ENCODE data around the gene SIM1.

The SIM1 gene

GRCh38 chr6:100347901-100348550 is 116.7 kb downstream of the SIM1 start (continued):
- TF ChIP-seq, protein P1, sequence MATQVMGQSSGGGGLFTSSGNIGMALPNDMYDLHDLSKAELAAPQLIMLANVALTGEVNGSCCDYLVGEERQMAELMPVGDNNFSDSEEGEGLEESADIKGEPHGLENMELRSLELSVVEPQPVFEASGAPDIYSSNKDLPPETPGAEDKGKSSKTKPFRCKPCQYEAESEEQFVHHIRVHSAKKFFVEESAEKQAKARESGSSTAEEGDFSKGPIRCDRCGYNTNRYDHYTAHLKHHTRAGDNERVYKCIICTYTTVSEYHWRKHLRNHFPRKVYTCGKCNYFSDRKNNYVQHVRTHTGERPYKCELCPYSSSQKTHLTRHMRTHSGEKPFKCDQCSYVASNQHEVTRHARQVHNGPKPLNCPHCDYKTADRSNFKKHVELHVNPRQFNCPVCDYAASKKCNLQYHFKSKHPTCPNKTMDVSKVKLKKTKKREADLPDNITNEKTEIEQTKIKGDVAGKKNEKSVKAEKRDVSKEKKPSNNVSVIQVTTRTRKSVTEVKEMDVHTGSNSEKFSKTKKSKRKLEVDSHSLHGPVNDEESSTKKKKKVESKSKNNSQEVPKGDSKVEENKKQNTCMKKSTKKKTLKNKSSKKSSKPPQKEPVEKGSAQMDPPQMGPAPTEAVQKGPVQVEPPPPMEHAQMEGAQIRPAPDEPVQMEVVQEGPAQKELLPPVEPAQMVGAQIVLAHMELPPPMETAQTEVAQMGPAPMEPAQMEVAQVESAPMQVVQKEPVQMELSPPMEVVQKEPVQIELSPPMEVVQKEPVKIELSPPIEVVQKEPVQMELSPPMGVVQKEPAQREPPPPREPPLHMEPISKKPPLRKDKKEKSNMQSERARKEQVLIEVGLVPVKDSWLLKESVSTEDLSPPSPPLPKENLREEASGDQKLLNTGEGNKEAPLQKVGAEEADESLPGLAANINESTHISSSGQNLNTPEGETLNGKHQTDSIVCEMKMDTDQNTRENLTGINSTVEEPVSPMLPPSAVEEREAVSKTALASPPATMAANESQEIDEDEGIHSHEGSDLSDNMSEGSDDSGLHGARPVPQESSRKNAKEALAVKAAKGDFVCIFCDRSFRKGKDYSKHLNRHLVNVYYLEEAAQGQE (tag by site-specific recombination; IDR thresholded peaks at IDR 0.05) = no peak
- TF ChIP-seq ZNF473 (tag by site-specific recombination; IDR thresholded peaks at IDR 0.05) = no peak
- no peak for TF ChIP-seq HOXD13 (CRISPR knock-in tag; IDR thresholded peaks at IDR 0.05; ENCODE audit: borderline replicate concordance)
- no peak for TF ChIP-seq ZNF324 (tag by site-specific recombination; IDR thresholded peaks at IDR 0.05)
- TF ChIP-seq, protein P2, sequence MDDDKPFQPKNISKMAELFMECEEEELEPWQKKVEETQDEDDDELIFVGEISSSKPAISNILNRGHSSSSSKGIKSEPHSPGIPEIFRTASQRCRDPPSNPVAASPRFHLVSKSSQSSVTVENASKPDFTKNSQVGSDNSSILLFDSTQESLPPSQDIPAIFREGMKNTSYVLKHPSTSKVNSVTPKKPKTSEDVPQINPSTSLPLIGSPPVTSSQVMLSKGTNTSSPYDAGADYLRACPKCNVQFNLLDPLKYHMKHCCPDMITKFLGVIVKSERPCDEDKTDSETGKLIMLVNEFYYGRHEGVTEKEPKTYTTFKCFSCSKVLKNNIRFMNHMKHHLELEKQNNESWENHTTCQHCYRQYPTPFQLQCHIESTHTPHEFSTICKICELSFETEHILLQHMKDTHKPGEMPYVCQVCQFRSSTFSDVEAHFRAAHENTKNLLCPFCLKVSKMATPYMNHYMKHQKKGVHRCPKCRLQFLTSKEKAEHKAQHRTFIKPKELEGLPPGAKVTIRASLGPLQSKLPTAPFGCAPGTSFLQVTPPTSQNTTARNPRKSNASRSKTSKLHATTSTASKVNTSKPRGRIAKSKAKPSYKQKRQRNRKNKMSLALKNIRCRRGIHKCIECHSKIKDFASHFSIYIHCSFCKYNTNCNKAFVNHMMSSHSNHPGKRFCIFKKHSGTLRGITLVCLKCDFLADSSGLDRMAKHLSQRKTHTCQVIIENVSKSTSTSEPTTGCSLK (tag by site-specific recombination; IDR thresholded peaks at IDR 0.05) = no peak
- no peak for TF ChIP-seq GLIS2 (tag by site-specific recombination; IDR thresholded peaks at IDR 0.05)
- TF ChIP-seq ZNF112 (tag by site-specific recombination; IDR thresholded peaks at IDR 0.05) = no peak

GRCh38 chr6:100346828-100347227 is 117.9 kb downstream of the SIM1 start:
- TF ChIP-seq ATF2 (tag by site-specific recombination; IDR thresholded peaks at IDR 0.05; ENCODE audit: low read depth) = no peak
- TF ChIP-seq PRDM10 (tag by site-specific recombination; IDR thresholded peaks at IDR 0.05) = no peak
- TF ChIP-seq ZBTB21 (tag by site-specific recombination; IDR thresholded peaks at IDR 0.05) = no peak
- H3K4me3 ChIP-seq (ENCODE audit: low read depth, low read length) = no peak overlapping the region
- CTCF ChIA-PET = interaction anchor here (0.7 to 1.4 kb wide), 3 partner anchors 114 to 373 kb away, joined by 3 to 4 read pairs (median 4); no protein-coding TSS in a partner anchor
- H3K27ac ChIP-seq (ENCODE audit: extremely low read depth, low read depth, low read length) = no peak overlapping the region
- no peaks in the 10 kb centered on the region for H3K9me3 ChIP-seq (ENCODE audit: control insufficient read depth, insufficient read depth, low read depth, low read length)
- no peaks in the 10 kb centered on the region; the same call in 1 of the 2 replicates for H3K4me1 ChIP-seq (ENCODE audit: control insufficient read depth, insufficient read depth, low read length)
- no peaks in the 10 kb centered on the region for H3K36me3 ChIP-seq (ENCODE audit: control insufficient read depth in 2 of 2, insufficient read depth in 1 of 2, low read length in 2 of 2)
- POLR2A ChIA-PET = no interaction called here

- no peak overlapping the region for H3K4me3 ChIP-seq (ENCODE audit: low read depth, low read length)
- no peaks in the 10 kb centered on the region; the same call in 1 of the 2 replicates for H3K4me1 ChIP-seq (ENCODE audit: control insufficient read depth, insufficient read depth, low read length)
- no peaks in the 10 kb centered on the region for H3K36me3 ChIP-seq (ENCODE audit: control insufficient read depth in 2 of 2, insufficient read depth in 1 of 2, low read length in 2 of 2)
- POLR2A ChIA-PET = no interaction called here
- CTCF ChIA-PET = interaction anchor here (0.7 to 1.4 kb wide), 3 partner anchors 115 to 373 kb away, joined by 3 to 4 read pairs (median 4); no protein-coding TSS in a partner anchor
- no peak overlapping the region for H3K27ac ChIP-seq (ENCODE audit: extremely low read depth, low read depth, low read length)
- no peaks in the 10 kb centered on the region for H3K9me3 ChIP-seq (ENCODE audit: control insufficient read depth, insufficient read depth, low read depth, low read length)
- TF ChIP-seq HOXA7 (CRISPR knock-in tag; IDR thresholded peaks at IDR 0.05; ENCODE audit: borderline replicate concordance) (no peak), ZNF19 (tag by site-specific recombination; IDR thresholded peaks at IDR 0.05; ENCODE audit: low read depth) (no peak), PRDM4 (tag by site-specific recombination; IDR thresholded peaks at IDR 0.05) (no peak)
- TF ChIP-seq, protein P3, sequence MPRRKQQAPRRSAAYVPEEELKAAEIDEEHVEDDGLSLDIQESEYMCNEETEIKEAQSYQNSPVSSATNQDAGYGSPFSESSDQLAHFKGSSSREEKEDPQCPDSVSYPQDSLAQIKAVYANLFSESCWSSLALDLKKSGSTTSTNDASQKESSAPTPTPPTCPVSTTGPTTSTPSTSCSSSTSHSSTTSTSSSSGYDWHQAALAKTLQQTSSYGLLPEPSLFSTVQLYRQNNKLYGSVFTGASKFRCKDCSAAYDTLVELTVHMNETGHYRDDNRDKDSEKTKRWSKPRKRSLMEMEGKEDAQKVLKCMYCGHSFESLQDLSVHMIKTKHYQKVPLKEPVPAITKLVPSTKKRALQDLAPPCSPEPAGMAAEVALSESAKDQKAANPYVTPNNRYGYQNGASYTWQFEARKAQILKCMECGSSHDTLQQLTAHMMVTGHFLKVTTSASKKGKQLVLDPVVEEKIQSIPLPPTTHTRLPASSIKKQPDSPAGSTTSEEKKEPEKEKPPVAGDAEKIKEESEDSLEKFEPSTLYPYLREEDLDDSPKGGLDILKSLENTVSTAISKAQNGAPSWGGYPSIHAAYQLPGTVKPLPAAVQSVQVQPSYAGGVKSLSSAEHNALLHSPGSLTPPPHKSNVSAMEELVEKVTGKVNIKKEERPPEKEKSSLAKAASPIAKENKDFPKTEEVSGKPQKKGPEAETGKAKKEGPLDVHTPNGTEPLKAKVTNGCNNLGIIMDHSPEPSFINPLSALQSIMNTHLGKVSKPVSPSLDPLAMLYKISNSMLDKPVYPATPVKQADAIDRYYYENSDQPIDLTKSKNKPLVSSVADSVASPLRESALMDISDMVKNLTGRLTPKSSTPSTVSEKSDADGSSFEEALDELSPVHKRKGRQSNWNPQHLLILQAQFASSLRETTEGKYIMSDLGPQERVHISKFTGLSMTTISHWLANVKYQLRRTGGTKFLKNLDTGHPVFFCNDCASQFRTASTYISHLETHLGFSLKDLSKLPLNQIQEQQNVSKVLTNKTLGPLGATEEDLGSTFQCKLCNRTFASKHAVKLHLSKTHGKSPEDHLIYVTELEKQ (tag by site-specific recombination; IDR thresholded peaks at IDR 0.05; ENCODE audit: borderline replicate concordance) = no peak
These were observed 118.5 kb downstream of the SIM1 start for GRCh38 chr6:100346203-100346602.

All from HEK293 (cell line).